Cardiac septum (tissue), 1 donor: ENCODE data around the gene PARP16. TPM values are rescaled to one million over a fixed set of nuclear protein-coding genes. Genes with fewer than 3 reads are reported as not detected.

Source experiments
- DNase-seq: peaks from one replicate; pipeline ENCODE4 v3.0.0-alpha.2; 2020; ENCODE audit warnings: low spot score
- intact Hi-C: fragments of 100-400 bp; cut with DNase I; formaldehyde crosslinking; loops from one replicate; pipeline ENCODE4 v1.14.0; 2022
- total RNA-seq: library from RNA; stranded (reverse); fragmentation: NEBNext Ultra II Directional; extraction: Animal tissue kit (Norgen Biotek cat#: 25700); gene quantifications from one replicate; pipeline ENCODE4 v1.2.1, GENCODE V29; 2021
- donor health status: DM: no; HTN: no; CAD: no.

Gene PARP16
- total RNA-seq, 1 donor from 2014 or later = 4.7 TPM

DNA sequence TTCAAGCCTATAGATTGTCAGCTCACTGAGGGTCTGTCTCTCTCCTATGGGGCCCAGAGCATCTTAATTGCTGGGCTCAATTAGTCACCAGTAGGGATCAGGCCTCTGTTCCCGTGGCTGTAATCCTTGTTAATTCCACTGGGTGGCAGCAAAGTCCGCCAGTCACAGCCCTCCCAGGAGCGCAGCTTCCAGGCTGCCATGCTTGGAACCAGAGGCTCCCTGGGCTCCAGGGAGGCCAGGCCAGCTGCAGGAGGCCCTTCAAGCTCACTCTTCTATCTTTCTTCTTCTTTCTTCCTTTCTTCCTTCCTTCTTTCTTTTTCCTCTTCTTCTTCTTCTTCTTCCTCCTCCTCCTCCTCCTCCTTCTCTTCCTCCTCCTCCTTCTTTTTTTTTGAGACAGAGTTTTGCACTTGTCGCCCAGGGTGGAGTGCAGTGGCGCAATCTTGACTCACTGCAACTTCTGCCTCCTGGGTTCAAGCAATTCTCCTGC is 32.2 kb upstream of the PARP16 start:
- peak; percentile 87 for DNase-seq
- intact Hi-C loops = loop anchor here (1.0 kb wide), 1 partner anchor 66 kb away; no protein-coding TSS in a partner anchor

DNA sequence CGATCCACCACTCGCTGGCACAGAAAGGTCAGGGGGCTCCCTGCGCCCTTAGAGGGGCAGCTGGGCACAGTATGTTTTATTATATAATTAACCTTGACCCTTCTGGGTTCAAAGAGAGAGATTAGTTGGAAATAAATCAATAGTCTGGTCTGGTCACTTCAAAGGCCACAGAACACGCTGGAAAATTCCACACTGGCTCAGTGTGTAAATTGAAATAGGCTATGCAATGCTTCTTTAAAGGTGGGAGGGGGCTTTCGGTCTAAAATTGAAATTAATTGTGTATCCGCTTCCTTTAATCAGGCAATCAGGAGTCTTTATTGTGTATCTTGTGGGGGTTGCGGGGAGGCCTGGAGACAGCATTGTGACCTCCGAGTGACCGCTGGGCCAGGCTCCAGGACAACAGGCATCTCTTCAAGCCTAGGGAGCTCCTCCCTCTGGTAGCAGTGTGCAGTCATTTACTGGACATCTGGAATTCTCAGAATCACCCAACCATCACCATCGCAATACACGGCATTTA is 25.8 kb upstream of the PARP16 start:
- no peak for DNase-seq
- intact Hi-C loops = no loop called here

DNA sequence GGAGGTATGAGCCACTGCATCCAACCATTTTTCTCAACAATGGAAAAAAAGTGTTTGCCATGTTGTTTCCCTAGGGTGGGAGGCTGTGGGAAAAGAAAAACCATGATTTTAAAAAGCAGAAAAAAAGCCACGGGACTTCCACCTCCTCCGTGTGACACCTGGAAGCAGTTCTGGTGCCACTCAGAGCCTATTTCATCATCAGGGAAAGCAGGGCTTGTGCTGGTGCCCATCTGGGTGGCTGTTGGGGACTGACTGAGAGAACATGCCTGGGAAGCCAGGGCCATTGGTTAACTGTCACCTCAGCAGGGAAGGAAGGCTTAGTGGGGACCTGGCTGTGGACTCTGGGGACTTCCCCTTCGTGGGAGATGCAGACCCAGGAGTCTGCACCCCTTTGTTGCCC is 25.1 kb upstream of the PARP16 start:
- DNase-seq = no peak
- intact Hi-C loops = no loop called here

DNA sequence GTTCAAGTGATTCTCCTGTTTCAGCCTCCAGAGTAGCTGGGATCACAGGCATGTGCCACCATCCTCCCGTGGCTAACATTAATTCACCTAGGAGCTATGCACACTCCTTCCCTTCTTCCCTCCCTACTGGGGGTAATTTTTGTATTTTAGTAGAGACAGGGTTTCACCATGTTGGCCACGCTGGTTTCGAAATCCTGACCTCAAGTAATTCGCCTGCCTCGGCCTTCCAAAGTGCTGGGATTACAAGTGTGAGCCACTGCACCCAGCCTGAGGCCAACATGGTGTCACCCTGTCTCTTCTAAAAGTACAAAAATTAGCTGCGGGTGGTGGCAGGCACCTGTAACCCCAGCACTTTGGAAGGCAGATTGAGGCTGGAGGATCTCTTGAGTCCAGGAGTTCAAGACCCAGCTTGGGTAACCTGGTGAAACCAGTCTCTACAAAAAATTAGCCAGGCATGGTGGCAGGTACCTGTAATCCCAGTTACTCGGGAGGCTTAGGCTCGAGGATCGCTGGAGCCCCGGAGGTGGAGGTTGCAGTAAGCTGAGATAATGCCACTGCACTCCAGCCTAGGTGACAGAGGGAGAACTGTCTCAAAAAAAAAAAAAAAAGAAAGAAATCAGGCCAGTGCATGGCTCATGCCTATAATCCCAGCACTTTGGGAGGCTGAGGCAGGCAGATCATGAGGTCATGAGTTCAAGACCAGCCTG is 23.9 kb upstream of the PARP16 start:
- no peak for DNase-seq
- intact Hi-C loops = no loop called here

DNA sequence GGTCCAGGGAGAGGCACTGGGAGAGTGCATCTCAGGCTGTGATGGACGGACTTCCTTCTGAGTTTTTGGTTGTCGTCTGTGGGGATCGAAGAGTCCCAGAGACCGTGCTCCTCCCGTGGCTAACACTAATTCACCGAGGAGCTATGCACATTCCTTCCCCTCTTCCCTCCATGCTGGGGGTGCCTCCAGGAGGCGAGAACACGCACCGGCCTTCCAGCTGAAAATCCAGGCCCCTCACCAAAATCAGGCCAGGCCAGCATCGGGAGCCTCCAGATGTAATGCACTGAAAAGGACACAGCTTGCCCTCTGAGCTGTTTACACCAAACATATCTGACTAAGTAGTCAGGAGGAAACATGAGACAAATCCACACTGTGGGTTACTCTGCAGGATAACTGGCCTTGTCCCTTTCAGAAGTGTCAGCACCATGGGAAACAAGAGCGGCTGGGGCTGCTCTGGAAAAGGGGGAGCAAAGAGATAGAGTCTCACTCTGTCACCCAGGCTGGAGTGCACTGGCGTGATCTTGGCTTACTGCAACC is 23.3 kb upstream of the PARP16 start:
- intact Hi-C loops = no loop called here
- no peak for DNase-seq

DNA sequence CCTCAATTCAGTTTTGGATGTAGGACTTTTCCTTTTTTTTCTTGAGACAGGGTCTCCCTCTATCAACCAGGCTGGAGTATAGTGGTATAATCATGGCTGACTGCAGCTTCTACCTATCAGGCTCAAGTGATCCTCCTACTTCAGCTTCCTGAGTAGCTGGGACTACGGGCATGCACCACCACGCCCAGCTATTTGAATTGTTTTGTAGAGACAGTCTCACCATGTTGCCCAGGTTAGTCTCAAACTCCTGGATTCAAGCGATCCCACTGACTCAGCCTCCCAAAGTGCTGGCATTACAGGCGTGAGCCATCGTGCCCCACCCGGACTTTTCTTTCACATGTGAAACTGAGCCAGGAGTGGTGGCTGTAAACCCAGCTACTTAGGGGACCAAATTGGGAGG is 21.3 kb upstream of the PARP16 start:
- intact Hi-C loops = no loop called here
- DNase-seq = no peak

DNA sequence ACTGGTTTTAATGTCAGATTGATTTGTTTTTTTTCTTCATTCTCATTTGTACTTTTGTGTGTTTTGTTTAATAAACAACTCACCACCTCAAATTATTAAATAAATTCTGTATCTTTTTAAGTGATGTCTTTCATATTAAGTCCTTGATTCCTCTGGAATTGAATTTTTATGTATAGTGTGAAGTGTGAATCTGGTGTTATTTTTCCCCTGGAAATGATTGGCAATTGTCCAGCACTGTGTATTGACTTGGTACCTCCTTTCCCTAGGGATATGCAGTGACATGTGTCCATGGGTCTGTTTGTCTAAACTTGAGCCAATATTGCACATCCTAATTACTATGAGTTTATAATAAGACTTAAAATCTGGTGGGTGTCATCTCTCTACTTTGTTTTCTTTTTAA is 19.9 kb upstream of the PARP16 start:
- intact Hi-C loops = no loop called here
- no peak for DNase-seq

DNA sequence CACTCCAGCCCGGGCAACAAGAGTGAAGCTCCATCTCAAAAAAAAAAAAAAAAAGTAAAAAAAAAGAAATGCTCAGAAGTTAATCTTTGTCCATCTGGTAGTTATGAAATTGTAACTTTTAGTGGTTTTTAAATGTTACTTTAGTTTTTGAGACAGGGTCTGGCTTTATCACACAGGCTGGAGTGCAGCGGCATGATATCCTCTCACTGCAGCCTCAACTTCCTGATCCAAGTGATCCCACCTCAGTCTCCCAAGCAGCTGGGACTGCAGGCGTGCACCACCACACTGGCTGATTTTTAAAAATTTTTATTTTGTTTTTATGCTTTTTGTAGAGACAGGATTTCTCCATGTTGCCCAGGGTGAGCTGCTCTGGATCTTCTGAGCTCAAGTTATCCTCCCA is 19.1 kb upstream of the PARP16 start:
- intact Hi-C loops = no loop called here

DNA sequence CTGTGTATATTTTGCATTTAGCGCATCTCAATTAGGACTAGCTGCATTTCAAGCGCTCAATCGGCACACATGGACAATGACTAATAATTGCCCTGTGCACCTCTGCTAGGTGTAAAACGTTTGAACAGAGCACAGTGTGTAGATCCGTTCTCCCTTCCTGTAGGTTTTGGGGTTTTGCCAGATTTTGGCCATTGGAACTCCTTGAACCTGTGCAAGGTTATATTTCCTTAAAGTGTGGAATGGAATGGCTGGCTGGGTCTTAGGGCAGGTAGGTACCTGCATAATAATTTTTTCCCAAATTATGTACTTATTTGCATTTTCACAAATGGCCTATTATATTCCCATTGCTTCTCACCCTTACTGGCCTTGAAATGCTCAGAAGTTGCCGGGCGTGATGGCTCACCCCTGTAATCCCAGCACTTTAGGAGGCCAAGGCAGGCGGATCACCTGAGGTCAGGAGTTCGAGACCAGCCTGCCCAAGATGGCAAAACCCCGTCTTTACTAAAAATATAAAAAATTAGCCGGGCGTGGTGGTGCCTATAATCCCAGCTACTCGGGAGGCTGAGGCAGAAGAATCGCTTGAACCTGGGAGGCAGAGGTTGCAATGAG is 18.6 kb upstream of the PARP16 start:
- no peak for DNase-seq
- intact Hi-C loops = no loop called here

More for the DNA sequence above, 19.1 kb upstream of the PARP16 start:
- no peak for DNase-seq

DNA sequence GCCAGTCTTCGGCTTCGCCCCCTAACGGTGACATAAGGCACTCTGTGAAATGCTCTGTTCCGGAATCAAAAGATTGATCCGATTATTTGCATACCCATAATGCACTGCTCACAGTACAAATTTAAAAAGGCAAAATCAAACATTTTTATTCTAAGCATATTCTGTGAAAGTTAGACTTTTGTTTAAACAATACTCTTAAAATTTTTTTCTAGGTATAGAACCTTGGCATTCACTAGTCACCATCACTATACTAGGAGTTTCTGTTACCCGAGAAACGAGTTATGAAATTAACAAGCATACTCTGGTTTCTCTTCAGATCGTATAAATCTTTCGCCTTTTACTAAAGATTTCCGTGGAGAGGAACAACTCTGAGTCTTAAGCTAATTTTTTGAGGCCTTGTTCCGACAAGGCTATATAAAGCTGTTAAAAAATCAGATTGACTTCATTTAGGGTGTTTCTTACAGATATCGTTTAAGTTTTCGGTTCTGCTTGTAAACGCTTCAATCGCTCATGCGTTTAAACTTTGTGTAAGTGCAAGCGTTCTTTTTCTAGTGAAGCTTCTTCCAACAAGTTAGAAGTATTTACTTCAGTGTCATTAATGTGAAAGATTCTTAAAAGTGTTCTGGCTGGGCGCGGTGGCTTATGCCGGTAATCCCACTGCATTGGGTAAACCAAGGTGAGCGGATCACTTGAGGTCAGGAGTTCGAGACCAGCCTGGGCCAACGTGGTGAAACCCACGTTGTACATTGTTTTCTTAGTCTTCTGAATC is 17.9 kb upstream of the PARP16 start, which contains the start of gene RNU5B-1:
Gene RNU5B-1 (plus strand): TSS at position 297 of the 769 bp plus-strand sequence.
- no peak for DNase-seq
- intact Hi-C loops = loop anchor here (5.0 kb wide), 1 partner anchor 117 kb away; the partner anchor contains the start of gene CLPX

DNA sequence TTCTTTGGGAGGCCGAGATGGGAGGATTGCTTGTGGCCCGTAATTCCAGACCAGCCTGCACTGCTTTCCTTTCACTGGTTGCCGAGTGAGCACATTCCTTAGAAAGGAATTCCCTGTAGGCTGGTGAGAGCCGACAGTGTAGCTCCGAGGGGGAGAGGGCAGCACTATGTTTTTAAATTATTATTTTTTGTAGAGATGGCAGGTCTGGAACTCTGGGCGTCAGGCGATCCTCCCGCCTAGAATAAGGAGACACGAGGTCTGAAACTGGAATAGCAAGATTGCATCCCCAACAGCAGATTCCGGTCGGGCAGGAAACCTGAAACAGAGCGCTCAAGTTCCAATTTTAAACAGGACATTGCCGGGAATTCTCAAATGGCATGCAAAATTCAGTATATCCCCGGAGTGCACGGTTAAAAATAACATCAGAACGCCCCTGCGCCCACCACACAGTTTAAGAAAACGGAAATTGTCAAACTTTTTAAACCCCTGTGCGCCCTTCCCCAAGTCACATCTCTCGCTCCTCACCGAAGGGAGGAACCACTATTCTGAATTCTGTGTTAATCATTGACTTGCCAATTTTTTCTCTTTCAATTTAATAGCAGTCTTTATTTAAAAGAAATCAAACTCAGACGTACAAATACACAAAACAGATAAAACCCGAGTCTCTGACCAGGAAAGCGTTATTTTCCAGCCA is 17.2 kb upstream of the PARP16 start:
- DNase-seq = no peak
- intact Hi-C loops = loop anchor here (5.0 kb wide), 1 partner anchor 117 kb away; the partner anchor contains the start of gene CLPX

DNA sequence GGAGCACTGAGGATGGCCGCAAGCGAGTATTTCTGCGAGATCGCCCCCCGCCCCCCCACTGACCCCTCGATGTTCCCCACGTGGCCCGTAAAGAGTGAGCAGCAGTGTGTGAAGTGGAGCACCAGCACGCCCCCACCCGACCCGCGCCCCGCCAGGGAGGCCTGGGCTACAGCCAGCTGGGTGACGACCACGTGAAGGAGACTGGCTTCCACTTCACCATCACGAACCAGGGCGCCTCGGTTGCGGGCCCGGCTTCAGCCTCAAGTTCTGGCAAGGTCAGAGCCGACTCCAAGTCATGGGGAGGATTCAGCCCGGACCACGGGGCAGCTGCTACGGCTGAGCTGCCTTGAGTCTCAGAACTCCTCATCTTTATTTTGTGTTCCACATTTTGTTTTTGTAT is 15.4 kb upstream of the PARP16 start:
- intact Hi-C loops = loop anchor here (5.0 kb wide), 1 partner anchor 115 kb away; the partner anchor contains the start of gene CLPX
- DNase-seq = no peak

DNA sequence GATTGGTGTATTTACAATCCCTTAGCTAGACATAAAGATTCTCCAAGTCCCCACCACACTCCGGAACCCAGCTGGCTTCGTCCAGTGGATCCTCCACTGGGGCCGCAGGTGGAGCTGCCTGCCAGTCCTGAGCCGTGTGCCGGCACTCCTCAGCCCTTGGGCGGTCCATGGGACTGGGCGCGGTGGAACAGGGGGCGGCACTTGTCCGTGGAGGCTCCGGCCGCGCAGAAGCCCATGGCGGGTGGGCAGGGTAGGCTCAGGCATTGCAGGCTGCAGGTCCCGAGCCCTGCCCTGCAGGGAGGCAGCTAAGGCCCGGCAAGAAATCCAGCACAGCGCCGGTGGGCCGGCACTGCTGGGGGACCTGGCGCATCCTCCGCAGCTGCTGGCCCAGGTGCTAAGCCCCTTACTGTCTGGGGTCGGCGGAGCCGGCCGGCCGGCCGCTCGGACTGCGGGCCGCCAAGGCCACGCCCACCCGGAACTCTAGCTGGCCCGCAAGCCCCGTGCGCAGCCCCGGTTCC is 14.3 kb upstream of the PARP16 start:
- DNase-seq = no peak
- intact Hi-C loops = loop anchor here (5.0 kb wide), 1 partner anchor 114 kb away; the partner anchor contains the start of gene CLPX

DNA sequence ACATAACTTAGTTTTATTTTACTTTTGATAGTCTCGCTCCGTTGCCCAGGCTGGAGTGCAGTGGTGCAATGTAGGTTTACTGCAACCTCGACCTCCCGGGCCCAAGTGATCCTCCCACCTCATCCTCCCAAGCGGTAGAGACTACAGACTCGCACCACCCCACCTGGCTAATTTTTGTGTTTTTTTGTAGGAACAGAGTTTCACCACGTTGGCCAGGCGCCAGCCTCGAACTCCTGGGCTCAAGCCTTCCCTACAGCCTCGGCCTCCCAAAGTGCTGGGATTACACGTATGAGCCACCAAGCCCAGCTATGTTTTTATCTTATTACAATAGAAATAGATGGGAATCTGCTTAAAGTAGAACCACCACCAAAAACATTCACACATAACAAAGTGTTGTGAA is 12.0 kb upstream of the PARP16 start:
- intact Hi-C loops = loop anchor here (5.0 kb wide), 1 partner anchor 266 kb away; no protein-coding TSS in a partner anchor
- no peak for DNase-seq

DNA sequence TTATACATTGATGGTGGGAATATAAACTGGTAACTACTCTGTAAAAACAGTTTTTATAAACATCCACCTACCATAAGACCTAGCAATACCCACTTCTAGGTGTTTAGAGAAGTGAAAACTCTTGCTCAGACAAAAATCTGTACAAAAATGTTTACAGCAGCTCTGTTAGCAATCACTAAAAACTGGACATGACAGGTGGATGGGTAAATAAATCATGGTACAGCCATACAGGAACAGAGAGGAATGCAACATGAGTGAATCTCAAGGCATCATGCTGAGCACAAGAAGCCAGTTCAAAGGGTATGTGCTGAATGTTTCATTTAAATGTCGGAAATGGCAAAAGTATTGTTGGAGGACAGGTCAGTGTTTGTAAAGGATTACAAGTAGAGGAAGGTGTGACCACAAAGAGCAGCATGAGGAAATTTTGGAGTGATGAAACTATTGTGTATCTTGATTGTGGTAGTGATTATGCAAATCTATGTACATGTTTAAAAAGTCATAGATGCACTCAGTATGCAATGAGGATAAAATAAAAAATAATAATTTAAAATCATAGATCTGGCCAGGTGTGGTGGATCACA is 6.3 kb upstream of the PARP16 start:
- intact Hi-C loops = no loop called here
- no peak for DNase-seq

DNA sequence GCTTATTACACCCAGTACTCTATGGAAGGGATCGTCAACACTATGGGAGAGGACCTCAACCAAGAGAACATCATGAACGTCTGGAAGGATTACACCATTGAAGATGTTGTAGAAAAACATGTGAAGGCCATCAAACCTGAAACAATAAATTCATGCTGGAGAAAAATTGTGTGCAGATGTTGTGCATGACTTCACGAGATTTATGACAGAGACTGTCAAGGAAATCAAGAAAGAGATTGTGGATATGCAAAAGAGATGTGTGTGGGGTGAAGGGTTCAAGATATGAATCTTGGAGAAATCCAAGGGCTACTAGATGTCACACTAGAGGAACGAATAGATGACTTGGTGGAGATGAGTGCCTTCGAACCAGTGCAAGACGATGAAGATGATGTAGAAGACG is 3.5 kb upstream of the PARP16 start:
- DNase-seq = no peak
- intact Hi-C loops = no loop called here

DNA sequence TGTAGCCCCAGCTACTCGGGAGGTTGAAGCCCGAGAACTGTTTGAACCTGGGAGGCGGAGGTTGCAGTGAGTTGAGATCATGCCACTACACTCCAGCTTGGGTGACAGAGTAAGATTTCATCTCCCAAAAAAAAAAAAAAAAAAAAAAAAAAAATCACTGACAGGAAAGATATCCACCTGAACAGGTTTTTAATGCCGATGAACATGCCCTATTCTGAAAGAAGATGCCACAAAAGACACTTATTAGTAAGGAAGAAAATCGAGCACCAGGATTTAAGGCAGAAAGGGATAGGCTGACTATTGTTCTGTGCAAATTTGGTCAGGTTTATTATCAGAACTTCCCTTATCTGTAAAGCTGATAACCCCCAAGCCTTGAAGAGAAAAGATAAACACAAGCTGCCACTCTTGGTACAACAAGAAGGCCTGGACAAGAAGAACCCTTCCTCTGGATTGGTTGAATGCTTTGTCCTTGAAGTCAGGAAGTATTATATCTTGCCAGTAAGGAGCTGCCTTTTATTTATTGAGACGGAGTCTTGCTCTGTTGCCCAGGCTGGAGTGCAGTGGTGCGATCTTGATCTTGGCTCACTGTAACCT is 2.7 kb upstream of the PARP16 start:
- intact Hi-C loops = loop anchor here (5.0 kb wide), 1 partner anchor 102 kb away; the partner anchor contains the start of gene CLPX
- DNase-seq = no peak

DNA sequence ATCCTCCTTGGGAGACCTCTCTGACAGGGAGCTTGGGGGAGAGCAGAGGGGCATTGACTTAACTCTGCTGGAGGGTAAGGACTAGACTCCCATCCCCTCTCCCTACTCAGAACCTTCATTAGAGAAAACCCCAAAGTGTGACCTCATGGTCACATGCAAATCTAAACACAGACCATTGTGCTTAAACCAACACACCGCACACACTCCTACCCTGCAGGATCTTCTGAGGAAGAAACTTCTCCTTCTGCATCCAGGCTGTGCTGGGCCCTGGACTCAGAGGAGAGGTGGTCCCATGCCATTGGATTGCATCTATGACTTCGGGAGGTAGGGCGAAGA is 805 bp upstream of the PARP16 start:
- intact Hi-C loops = loop anchor here (5.0 kb wide), 1 partner anchor 100 kb away; the partner anchor contains the start of gene CLPX
- no peak for DNase-seq
